ENCODE results near the gene ARHGAP36. TPM values are rescaled to one million over a fixed set of nuclear protein-coding genes. Genes with fewer than 3 reads are reported as not detected.

ARHGAP36 gene
- total RNA-seq, 4 donors from 2014 or later: not detected

DNA sequence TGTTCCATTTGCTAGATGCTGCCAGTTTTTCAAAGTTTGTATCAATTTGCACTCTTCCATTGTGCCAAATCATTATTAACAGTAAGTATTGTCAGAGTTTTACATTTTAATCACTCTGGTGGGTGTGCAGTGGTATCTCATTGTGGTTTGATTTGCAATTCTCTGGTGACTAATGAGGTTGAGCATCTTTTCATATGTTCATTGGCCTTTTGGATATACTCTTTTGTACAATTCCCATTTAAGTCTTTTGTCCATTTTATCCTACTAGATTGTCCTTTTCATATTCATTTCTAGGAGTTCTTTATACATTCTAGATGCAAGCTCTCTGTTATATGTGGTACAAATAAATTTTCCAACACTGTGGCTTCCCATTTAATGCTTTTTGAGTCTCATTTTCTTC is 17.4 kb upstream of the ARHGAP36 start:
- intact Hi-C loops (cut with DNase I; ENCODE audit: low total_unique reads): no loop called here
- no peak for TF ChIP-seq POLR2A (IDR thresholded peaks at IDR 0.05)
- TF ChIP-seq, protein P1, sequence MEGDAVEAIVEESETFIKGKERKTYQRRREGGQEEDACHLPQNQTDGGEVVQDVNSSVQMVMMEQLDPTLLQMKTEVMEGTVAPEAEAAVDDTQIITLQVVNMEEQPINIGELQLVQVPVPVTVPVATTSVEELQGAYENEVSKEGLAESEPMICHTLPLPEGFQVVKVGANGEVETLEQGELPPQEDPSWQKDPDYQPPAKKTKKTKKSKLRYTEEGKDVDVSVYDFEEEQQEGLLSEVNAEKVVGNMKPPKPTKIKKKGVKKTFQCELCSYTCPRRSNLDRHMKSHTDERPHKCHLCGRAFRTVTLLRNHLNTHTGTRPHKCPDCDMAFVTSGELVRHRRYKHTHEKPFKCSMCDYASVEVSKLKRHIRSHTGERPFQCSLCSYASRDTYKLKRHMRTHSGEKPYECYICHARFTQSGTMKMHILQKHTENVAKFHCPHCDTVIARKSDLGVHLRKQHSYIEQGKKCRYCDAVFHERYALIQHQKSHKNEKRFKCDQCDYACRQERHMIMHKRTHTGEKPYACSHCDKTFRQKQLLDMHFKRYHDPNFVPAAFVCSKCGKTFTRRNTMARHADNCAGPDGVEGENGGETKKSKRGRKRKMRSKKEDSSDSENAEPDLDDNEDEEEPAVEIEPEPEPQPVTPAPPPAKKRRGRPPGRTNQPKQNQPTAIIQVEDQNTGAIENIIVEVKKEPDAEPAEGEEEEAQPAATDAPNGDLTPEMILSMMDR (IDR thresholded peaks at IDR 0.05): no peak
- DNase-seq (ENCODE audit: low spot score in 2 of 2): no peak
- no peak overlapping the region for H3K4me3 ChIP-seq (ENCODE audit: low read depth, poor library complexity, severe bottlenecking)

DNA sequence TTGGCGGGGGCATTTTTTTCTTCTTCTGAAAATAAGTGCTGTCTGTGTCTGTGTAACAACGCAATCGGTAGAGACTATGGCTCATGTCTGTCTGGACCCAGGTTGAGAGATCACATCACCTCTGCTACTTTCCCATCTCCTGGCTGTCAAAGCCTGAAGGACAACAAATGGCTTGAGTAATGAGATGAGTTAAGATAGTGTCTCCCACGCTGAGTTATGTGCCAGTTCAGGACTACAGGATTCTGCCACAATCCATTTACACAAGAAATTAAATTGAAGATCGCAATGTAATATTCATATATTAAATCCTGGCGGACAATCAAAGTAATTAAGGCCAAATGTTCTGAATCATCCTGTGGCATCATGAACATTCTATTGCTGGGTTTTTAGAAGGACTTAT is 16.5 kb upstream of the ARHGAP36 start:
- intact Hi-C loops (cut with DNase I; ENCODE audit: low total_unique reads): no loop called here
- TF ChIP-seq, protein P1 (IDR thresholded peaks at IDR 0.05): no peak
- TF ChIP-seq POLR2A (IDR thresholded peaks at IDR 0.05): no peak
- 77 to 90% methylated on average over 6 of the region's 6 CpGs for WGBS, 2 donors
- H3K4me3 ChIP-seq (ENCODE audit: low read depth, poor library complexity, severe bottlenecking): no peak overlapping the region
- DNase-seq (ENCODE audit: low spot score in 2 of 2): no peak

DNA sequence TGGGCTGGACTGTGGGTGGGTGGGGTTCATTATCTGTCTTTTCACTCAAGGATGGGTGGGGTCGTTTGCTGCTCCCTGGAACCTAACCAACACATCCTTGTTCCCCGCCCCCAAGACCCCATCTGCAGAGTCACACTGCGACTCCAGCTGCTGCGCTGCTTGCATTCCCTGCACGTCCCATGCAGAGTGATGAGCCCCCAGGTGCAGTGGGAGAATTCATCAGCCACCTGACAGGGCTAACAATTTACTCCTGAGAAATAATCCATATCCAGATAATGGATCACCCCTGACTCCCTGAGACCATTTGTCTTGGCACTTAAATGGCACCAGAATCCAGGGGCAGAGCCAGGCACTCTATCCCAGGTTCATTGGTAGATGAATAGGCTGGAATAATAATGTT is 12.4 kb upstream of the ARHGAP36 start:
- no peak for DNase-seq (ENCODE audit: low spot score in 2 of 2)
- 0 to 35% methylated on average over 1 to 5 of the region's 5 CpGs for WGBS, 2 donors
- no peak overlapping the region for H3K4me3 ChIP-seq (ENCODE audit: low read depth, poor library complexity, severe bottlenecking)
- TF ChIP-seq, protein P1 (IDR thresholded peaks at IDR 0.05): no peak
- TF ChIP-seq POLR2A (IDR thresholded peaks at IDR 0.05): no peak
- intact Hi-C loops (cut with DNase I; ENCODE audit: low total_unique reads): no loop called here

DNA sequence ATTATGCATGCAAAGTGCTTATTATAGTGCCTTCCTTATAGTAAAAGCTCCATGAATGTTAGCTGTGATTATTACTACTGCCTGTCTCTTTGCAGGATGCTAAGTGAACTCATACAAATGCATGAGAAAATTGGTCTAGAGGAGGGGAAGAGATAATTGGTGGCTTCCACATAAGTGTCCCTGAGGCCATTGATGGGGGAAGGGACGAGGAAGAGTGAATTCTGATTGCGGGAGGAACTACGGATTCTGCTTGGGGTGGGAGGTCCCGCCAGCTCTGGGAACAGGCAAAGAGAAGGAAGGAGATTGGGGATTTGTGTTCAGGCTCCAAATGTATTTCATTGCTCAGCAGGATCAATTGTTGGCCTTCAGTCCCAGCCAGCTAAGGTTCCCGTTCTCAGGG is 11.6 kb upstream of the ARHGAP36 start:
- no peak for TF ChIP-seq POLR2A (IDR thresholded peaks at IDR 0.05)
- TF ChIP-seq, protein P1 (IDR thresholded peaks at IDR 0.05): no peak
- 40 to 47% methylated on average over 5 of the region's 5 CpGs for WGBS, 2 donors
- intact Hi-C loops (cut with DNase I; ENCODE audit: low total_unique reads): no loop called here
- no peak overlapping the region for H3K4me3 ChIP-seq (ENCODE audit: low read depth, poor library complexity, severe bottlenecking)
- no peak for DNase-seq (ENCODE audit: low spot score in 2 of 2)

DNA sequence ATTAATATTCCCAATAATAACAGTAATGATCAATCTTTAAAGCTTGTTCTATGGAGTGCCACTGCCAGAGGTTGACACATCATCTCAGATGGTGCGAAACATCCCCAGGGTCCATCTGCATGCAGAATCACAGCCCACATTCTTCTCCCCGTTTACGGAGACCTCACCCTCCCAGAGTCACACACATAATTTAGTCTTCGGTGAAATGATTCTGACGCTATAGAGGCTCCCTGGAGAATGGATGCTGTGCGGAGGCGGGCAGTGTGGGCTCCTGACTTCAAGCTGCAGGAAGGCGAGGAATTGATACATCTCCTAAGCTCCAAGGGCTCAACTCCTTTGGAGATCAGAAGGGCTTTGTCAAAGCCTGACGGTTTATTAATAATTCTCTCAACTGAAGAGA is 11.0 kb upstream of the ARHGAP36 start:
- intact Hi-C loops (cut with DNase I; ENCODE audit: low total_unique reads): no loop called here
- no peak for DNase-seq (ENCODE audit: low spot score in 2 of 2)
- H3K4me3 ChIP-seq (ENCODE audit: low read depth, poor library complexity, severe bottlenecking): no peak overlapping the region
- 64 to 67% methylated on average over 9 of the region's 9 CpGs for WGBS, 2 donors
- TF ChIP-seq, protein P1 (IDR thresholded peaks at IDR 0.05): no peak
- TF ChIP-seq POLR2A (IDR thresholded peaks at IDR 0.05): no peak

DNA sequence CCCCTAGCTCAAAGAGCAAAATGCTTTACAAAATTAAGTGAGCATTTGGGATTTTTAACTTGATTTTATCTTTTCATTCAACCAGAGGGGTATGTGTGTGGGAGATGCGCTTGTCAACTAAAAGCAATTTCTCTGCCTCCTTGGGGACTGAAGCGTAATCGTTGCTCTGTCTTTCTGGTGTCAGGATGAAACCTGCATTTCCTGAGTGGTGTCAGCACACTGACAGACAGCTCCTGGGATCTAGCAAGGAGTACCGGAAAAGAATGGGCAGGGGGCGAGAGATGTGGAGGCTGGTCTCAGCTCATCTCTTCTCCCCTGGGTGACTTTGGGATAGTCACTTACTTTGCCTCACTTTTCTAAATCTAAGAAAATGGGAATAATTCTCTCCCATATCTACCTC is 5.1 kb upstream of the ARHGAP36 start:
- H3K4me3 ChIP-seq (ENCODE audit: low read depth, poor library complexity, severe bottlenecking): no peak overlapping the region
- DNase-seq (ENCODE audit: low spot score in 2 of 2): no peak
- TF ChIP-seq, protein P1 (IDR thresholded peaks at IDR 0.05): no peak
- no peak for TF ChIP-seq POLR2A (IDR thresholded peaks at IDR 0.05)
- WGBS, 2 donors: 76 to 86% methylated on average over 5 of the region's 5 CpGs
- intact Hi-C loops (cut with DNase I; ENCODE audit: low total_unique reads): no loop called here
